HG02840 (cell line): ENCODE results near the gene ELMOD3.
A peak's percentile ranks its signal among the peaks of the same experiment; 100 is the strongest.
"Not testable (repeated sequence)": the region's sequence is repeated elsewhere in the genome, so short reads cannot be mapped to it uniquely, and the experiment has no call there.

ENCODE experiments used
- ATAC-seq: cut with Tn5 transposase; IDR thresholded peaks from one replicate; pipeline ENCODE4 v1.9.1; 2021; ENCODE audit warnings: mild to moderate bottlenecking, moderate library complexity, moderate number of reproducible peaks; ENCODE audit not compliant: unreplicated experiment, low FRiP score

The ELMOD3 gene

DNA sequence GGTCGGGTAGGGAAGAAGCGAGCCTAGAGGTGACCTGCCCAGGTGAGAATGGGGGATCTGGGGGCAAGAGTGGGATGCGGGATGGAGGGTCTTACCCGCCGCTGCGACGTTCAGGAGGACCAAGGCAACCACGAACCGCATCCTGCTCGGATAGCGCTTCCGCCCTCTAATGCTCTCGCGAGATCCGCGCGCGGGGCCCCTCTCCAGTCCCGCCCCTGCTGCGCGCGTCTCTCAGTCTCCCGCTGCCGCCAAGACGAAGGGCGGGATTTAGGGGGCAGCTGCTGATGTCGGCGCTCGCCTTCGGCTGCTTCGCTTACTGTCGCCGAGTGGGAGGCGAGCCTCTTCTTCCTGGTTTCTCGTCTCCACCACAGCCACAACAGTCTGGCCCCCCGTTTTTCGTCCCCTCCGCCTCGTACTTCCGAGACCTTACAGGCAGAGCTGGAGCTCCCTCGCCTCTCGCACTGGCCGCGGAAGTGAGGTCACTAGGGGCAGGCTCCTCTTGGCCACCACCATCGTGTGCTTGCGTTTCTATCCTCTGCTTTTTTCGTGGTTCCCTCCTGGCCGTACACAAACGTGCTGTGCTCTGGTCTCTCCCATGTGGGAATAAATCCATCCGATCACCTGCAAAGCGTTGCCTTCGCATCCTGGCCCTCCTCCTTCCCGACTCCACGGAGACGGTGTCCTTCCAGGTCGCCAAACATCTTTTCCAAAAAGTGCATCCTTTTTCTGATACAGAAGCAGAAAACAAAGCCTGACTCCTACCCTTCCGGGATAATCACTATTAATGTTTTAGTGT is 26.5 kb upstream of the ELMOD3 start, which contains the start of gene TGOLN2:
Gene TGOLN2, minus strand, starts transcription at position 168 of the 796 bp plus-strand sequence. Its CDS starts 27 bp downstream, at position 141.
- peak; percentile 84 for ATAC-seq

DNA sequence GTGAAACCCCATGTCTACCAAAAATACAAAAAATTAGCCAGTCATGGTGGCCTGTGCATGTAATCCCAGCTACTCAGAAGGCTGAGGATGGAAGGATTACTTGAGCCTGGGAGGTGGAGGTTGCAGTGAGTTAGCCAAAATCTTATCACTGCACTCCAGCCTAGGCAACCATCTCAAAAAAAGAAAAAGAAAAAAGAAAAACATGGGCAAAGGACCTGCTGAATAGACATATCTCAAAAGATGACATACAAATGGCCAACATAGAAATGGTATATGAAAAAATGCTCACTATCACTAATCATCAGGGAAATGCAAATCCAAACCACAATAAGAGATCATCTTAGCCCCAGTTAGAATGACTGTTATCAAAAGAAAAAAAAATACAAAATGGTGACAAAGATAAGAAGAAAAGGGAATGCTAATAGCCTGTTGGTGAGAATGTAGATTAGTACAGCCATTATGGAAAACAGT is 25.4 kb upstream of the ELMOD3 start:
- ATAC-seq, result no peak

DNA sequence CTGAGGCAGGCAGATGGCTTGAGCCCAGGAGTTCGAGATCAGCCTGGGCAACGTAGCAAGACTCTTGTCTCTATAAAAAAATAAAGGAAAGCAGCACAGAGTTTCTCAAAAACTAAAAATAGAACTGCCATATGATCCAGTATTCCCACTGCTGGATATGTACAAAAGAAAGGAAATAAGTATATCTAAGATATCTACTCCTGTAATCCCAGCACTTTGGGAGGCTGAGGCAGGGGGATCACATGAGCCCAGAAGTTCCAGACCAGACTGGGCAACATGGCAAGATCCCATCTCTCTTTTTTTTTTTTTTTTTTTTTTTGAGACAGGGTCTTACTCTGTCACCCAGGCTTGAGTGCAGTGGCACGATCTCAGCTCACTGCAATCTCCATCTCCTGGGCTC is 24.9 kb upstream of the ELMOD3 start:
- not testable (repeated sequence) for ATAC-seq

DNA sequence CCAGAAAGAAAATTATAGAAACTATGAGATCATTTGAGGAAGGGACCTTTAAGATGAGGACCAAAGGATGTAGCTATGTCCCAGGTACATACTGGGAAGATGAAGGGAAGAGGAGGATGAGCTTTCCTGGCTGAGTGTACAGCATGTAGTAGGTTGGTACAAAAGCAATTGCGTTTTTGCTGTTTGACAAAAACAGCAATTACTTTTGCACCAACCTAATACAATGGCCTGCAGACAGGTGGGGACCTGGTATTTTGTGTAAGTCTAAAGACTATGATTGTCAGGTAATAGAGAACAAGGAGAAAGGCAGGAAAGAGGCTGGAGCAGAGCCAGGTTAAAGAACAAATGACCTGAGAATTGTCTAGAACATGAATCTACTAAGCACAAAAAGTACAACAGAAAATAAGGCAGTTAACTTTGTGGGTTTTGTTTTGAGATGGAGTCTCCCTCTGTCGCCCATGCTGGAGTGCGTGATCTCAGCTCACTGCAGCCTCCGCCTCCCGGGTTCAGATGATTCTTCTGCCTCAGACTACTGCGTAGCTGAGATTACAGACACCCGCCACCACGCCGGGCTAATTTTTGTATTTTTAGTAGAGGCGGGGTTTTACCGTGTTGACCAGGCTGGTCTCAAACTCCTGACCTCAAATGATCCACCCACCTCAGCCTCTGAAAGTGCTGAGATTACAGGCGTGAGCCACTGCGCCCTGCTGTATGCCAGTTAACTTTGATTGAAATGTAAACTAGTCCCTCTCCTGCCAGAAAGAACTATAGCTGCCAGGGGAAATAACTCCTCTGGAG is 23.5 kb upstream of the ELMOD3 start:
- ATAC-seq, result no peak

DNA sequence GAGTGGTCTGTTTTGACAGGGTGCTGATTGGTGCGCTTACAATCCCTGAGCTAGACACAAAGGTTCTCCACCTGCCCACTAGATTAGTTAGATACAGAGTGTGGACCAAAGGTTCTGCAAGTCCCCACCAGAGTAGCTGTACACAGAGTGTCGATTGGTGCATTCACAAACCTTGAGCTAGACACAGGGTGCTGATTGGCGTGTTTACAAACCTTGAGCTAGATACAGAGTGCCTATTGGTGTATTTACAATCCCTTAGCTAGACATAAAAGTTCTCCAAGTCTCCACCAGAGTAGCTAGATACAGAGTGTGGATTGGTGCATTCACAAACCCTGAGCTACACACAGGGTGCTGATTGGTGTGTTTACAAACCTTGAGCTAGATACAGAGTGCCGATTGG is 20.7 kb upstream of the ELMOD3 start:
- ATAC-seq, result not testable (repeated sequence)

DNA sequence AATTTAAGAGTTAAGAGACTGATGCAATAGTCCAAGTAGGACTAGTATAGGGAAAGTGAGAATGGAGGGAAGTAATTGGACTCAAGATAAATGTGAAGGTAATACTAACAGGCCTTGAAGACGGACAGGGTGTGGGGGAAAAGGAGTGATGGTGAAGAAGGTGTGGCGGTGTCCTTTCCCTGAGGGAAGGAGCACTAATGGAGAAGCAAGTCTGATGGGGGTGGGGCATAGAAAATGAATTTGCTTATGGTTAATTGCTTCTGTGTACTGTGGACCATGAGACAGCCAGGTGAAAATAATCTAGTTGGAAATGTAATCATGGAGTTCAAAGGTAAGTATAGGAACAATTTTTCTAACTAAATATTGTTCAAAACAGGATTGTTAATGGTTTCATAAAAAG is 19.6 kb upstream of the ELMOD3 start:
- ATAC-seq, result no peak

DNA sequence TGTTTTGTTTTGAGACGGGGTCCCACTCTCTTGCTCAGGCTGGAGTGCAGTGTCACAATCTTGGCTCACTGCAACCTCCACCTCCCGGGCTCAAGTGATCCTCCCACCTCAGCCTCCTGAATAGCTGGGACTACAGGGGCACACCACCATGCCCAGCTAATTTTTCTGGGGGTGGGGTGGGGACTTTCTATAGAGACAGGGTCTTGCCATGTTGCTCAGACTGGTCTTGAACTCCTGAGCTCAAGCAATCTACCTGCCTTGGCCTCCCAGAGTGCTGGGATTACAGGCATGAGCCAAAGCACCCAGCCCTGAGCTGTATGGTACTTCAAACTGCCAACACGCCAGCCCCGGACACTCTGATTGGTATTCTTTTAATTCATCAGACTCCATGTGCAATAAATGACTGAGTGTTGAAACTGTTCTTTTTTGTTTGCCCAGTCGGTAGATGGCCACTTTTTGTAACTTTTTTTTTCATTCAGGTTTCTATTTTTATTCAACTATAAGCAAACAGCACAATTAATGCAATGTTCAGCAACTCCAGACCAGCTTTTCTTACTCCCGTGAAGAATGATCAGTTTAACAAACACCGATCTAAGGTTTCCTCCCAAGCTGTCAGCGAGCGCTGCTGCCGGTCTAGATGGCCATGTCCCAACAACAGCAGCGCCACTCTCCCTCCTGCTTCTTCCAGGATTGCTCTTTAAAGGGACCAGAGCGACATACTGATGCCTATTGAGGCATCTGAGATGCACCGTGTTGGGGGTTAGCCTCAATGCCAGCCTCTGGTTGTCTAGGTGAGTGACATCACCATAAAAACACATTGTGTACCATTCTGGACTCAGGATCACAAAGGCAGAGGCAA is 14.3 kb upstream of the ELMOD3 start:
- no peak for ATAC-seq

DNA sequence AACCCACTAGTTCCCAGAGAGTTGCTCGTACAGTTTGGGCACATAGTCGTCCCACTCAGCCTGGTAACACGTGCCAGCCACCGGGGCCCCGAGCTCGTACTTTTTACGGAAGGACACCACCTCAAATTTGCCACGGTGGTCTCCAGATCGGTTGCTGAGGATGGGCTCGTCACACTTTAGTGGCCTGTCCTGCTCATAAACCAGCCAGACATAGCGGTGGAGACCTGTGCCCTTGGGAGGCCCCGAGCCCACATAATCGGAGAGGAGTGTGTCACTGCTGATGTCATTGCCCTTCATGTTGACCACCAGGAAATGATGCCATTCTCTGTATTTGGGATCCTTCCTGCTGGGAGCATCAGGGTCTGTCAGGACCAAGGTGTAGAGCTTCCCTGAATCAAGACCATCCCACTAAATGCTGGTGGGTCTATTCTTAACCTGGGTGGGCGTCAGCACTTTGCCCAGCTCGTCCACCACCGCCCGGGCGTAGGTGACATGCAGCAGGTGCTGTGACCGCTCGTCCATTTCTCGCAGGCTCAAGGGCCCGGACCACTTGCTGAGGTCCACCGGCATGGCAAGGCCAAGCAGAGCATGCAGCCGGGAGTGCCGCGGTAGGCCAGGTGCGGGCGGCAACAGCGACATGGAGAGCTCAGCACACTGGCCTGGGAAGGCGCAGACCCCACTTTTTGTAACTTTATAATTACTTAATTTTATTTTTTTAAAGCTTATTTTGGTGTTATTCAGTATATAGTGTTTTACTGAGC is 13.1 kb upstream of the ELMOD3 start:
- ATAC-seq, result no peak

DNA sequence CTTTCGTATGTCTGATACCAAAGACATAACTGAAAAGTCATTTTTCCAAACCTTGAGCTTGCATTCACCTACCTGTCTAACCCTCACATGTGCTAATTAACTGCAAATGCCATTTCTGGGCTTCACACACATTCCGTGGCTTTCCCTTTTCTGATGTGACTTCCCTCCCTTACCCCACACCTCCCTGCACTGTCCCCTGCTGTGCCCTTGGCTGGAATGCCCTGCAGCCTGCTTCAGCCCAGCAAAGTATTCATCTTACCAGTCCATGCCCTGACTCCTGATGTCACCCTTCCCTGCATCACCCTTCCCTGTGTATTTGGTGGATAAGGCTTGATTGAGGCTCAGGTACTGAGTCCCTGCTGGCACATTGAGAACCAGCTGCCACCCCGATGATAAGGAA is 12.4 kb upstream of the ELMOD3 start:
- no peak for ATAC-seq

DNA sequence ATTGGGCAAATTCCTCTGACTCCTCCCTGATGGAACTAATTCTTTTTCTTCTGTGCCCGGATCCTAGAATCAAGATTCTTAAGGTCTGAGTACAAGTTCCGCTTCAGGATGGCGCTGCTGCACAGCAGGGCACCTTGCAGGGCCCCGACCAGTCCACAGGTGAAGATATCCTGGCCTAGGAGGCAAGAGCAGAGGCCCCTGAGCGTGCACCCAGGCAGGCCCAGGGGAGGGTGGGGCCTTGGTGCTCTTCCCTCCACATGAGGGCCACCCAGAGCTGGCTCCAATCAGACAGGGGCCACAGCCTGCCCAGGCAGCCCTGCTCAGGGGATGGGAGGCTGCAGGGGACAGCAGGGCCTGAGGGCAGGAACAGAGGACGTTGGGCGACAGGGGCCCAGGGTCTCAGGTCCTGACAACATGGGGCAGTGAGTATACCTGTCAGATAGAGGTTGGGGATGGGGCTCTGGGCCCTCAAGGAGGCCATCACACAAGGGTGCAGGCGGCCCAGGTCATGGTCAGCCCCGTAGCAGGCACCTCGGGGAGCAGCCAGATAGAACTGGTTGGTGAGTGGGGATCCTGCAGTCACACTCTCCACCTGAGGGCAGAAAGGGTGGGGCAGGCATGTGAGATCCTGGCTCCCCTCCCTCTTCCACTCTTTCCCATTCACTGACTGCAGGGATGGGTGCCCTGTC is 11.2 kb upstream of the ELMOD3 start:
- ATAC-seq, result not testable (repeated sequence)

DNA sequence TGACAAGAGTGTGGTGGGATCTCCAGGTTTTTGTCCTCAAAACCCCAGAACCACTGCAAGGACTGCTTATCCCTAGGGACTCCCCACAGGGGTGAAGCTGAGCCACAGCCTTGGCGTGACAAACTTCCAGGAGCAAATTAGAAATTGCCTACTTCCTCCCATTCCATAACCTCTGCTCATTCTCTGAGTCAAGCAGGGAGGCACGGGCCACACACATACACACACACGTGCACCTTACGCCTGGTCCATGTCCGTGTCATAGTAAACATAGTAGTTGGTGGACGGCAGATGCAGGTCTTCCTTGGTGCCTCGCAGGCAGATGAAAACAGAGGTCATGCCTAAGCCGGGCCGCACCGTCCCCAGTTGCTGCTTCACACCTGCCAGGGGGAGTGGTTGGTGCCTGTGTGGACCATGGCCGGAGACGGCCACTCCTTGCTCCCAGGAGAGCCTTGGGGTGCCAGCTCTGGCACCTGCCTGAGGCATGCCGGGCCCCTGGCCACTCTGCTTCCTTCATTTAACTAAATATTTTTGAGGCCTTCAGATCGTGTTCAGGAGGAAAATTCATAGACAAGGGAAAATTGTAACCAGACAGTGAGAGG is 10.1 kb upstream of the ELMOD3 start:
- no peak for ATAC-seq

DNA sequence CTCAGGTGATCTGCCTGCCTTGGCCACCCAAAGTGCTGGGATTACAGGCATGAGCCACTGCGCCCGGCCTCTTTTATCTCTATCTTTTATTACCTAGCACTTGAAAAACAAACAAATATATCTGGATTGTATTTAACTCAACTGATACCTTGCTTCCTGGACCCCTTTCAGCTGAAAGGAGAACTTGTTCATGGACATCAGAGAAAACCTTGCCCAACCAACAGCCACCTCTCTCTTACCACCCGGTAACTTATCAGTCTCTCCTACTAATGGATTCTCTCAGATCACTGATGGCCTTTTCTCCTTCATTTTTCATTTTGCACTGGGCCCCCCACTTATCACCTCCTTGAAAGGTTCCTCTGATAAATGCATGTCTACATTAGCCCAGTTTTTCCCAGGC is 7.0 kb upstream of the ELMOD3 start:
- no peak for ATAC-seq

DNA sequence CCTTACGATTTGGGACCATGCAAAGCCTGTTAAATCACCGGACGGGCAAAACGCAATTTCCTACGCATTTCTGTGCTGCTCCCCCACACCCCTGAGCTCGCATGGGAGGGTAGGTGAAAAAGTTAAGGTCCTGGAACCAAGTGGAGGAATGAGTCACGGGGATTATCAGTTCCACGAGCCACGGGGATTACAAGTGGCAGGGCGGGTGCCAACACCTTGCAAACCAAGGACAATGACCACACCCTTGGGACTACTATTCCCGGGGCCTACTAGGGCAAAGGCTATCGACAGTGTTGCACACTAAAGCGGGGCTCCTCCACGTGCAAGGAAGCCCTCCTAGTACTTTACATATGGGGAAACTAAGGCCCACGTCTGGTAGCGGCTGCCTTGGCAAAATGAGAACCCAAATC is 688 bp upstream of the ELMOD3 start:
- ATAC-seq, result no peak

DNA sequence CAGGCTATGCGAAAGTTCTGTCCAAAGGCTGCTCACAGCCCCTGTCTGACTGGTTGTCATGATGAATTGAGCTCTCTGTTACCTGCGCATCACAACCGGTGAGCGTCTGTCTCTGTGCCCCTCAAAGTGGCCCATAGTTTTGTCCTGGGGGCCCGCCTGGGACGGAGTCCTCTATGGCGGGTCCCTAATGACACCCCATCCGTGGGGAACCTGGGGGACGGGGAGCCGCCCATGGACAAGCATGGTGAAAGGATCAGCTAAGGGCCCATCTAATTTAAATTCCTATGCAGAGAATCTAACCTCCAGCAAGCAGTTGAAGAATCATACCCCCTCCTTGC is 473 bp downstream of the ELMOD3 start:
- ATAC-seq, result peak; percentile 6

DNA sequence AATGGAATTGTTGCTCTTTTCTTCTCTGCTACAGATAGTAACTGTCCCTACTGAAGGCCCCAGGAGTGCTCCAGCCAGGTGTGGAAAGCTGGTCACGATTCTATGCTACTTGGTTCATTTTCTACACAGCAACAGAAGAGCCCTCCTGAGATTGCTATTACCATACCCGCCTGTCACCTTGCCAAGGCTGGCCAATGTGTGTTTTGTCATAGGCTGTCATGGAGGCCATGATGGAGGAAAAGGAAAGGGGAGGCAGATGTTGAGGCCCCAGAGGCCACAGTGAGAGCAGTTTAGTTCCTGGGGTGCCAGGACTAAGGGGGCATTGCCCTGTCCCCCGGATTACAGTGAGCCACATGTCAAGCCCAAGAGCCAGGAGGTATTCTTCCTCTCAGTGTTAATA is 952 bp downstream of the ELMOD3 start:
- no peak for ATAC-seq

DNA sequence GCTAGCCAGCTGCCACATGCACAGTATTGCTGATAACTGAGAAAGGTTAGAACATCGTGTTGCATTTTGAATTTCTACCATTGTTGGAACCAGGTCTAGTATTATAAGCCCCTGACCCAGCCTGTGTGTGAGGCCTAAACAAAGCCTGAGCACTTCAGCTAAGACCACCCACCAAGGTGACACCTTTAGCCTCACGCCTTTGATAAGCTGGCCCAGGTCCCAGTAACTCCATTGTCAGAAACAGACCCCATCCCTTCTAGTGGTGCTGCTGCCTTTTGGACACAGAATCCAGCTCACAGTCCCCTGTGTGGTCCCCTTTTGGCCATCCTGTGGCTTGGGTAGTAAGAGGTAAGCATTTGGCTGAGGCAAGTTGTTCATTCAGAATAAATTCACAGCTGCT is 1.6 kb downstream of the ELMOD3 start:
- ATAC-seq, result no peak

DNA sequence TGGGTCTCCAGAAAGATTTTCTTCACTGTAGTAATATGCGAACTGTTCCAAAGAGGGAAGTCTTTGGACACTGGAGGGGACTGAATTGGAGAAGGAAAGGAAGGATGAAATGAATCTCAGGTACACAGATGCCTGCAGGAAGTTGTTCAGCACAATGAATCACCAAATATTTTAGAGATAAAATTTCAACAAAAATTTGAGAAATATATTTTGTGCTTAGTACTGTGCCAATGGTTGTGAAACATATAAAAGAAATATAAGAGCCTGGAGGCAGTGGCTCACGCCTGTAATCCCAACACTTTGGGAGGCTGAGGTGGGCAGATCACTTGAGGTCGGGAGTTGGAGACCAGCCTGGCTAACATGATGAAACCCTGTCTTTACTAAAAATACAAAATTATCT is 3.2 kb downstream of the ELMOD3 start:
- ATAC-seq, result no peak

DNA sequence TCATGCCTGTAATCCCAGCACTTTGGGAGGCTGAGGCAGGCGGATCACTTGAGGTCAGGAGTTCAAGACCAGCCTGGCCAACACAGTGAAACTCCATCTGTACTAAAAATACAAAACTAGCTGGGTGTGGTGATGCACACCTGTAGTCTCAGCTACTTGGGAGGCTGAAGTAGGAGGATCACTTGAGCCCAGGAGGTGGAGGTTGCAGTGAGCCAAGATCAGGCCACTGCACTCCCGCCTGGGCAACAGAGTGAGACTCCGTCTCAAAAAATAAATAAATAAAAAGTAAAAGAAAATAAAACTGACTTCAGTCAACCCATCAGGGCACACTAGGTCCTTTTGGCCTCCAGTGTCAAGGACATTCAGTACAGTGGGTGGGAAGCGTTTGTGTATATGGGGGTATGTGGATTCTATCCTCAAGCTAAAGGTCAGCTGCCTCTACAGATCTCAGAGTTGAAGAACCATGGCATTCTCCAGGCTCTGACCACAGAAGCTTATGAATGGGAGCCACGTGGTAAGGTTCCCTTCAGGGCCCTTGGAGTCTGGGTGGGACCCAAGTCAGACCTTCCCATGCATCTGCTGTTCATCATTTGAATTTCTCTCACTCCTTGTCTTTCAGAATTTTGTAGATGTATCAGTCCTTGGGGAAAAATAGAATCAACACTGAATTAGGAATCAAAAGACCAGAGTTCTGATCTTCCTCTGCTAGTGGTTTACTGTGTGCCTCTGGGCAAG is 8.3 kb downstream of the ELMOD3 start:
- ATAC-seq, result not testable (repeated sequence)
